ENCODE data around the gene NELL1.

DNA sequence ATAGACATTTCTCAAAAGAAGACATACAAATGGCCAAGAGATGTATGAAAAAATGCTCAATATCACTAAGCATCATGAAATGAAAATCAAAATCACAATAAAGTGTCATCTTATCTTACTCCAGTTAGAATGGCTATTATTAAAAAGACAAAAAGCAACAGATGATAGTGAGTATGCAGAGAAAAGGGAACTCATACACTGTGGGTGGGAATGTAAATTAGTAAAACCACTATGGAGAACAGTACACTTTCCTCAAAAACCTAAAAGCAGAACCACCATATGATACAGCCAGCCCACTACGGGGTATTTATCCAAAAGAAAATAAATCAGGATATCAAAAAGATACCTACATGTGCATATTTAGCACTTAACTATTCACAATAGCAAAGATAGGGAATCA lies 823.5 kb downstream of the NELL1 start:
- TF ChIP-seq, protein P1, sequence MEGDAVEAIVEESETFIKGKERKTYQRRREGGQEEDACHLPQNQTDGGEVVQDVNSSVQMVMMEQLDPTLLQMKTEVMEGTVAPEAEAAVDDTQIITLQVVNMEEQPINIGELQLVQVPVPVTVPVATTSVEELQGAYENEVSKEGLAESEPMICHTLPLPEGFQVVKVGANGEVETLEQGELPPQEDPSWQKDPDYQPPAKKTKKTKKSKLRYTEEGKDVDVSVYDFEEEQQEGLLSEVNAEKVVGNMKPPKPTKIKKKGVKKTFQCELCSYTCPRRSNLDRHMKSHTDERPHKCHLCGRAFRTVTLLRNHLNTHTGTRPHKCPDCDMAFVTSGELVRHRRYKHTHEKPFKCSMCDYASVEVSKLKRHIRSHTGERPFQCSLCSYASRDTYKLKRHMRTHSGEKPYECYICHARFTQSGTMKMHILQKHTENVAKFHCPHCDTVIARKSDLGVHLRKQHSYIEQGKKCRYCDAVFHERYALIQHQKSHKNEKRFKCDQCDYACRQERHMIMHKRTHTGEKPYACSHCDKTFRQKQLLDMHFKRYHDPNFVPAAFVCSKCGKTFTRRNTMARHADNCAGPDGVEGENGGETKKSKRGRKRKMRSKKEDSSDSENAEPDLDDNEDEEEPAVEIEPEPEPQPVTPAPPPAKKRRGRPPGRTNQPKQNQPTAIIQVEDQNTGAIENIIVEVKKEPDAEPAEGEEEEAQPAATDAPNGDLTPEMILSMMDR (IDR thresholded peaks at IDR 0.05) = no peak
- no peak for TF ChIP-seq POLR2A (IDR thresholded peaks at IDR 0.05)
